Heart right ventricle (tissue), 16 donors: Measurements from ENCODE around the gene ZNF462. TPM values are rescaled to one million over a fixed set of nuclear protein-coding genes. Genes with fewer than 3 reads are reported as not detected.

ENCODE experiments used
- ATAC-seq, 8 donors: fragments of 200-7000 bp; cut with Tn5 transposase; one replicate each; pipeline ENCODE4 v1.9.1; 2020; ENCODE audit warnings: mild to moderate bottlenecking in 8 of 8, moderate library complexity in 8 of 8, moderate number of reproducible peaks in 1 of 8
- DNase-seq, 2 donors: peaks; one replicate each; pipeline ENCODE4 v3.0.0-alpha.2; 2020
- H3K27ac ChIP-seq, 10 donors: fragments of 200-600 bp; sonication (generic) in 2 of 10; one replicate each; pipeline versions ENCODE4 v1.5.0 to v1.8.0; 2020 to 2022; ENCODE audit warnings: mild to moderate bottlenecking in 3 of 10
- H3K27me3 ChIP-seq, 7 donors: fragments of 200-600 bp; one replicate each; pipeline ENCODE4 v1.8.0; 2021 to 2022; ENCODE audit warnings: mild to moderate bottlenecking in 2 of 7
- H3K36me3 ChIP-seq, 9 donors: fragments of 200-600 bp; sonication (generic) in 1 of 9; one replicate each; pipeline versions ENCODE4 v1.5.0 to v1.8.0; 2020 to 2022; ENCODE audit warnings: mild to moderate bottlenecking in 2 of 9
- H3K4me1 ChIP-seq, 9 donors: fragments of 200-600 bp; sonication (generic) in 1 of 9; one replicate each; pipeline versions ENCODE4 v1.5.0 to v1.8.0; 2020 to 2022; ENCODE audit warnings: mild to moderate bottlenecking in 4 of 9
- H3K4me3 ChIP-seq, 10 donors: fragments of 200-600 bp; sonication (generic) in 2 of 10; one replicate each; pipeline versions ENCODE4 v1.5.0 to v1.8.0; 2020 to 2022; ENCODE audit warnings: mild to moderate bottlenecking in 7 of 10, moderate library complexity in 2 of 10
- H3K9me3 ChIP-seq, 11 donors: fragments of 200-600 bp in 10 of 11; sonication (generic) in 2 of 11; one replicate each; pipeline versions ENCODE4 v1.5.0 to v1.8.0; 2013 to 2022; ENCODE audit warnings: mild to moderate bottlenecking in 2 of 11, control low read depth in 1 of 11, moderate library complexity in 1 of 11
- WGBS, 2 donors: extraction: QIAGEN DNeasy Blood & Tissue Kit; methylation state at CpG; one replicate each; pipeline ENCODE4 v1.1.7; 2013; ENCODE audit warnings: inconsistent platforms in 1 of 2; 5-methylcytosine and 5-hydroxymethylcytosine counted together
- intact Hi-C, 10 donors: fragments of 100-400 bp; cut with DNase I; formaldehyde crosslinking; loops; one replicate each; pipeline versions ENCODE4 v1.11.1 to v1.14.2; 2022
- polyA plus RNA-seq, 2 donors: library from polyadenylated mRNA; stranded (reverse); fragments of 200-250 nt; gene quantifications; one replicate each; pipeline ENCODE4 v1.2.3, GENCODE V29; 2013
- total RNA-seq, 10 donors: library from RNA; stranded (reverse); fragmentation: NEBNext Ultra II Directional in 3 of 10; extraction: Animal tissue kit (Norgen Biotek cat#: 25700) in 3 of 10; gene quantifications; one replicate each; pipeline versions ENCODE4 v1.2.1 to v1.2.4, GENCODE V29; 2021 to 2023
- TF ChIP-seq, protein P1 (sequence below), 9 donors: fragments of 200-600 bp; sonication (generic) in 2 of 9; IDR thresholded peaks; one replicate each; pipeline versions ENCODE4 v1.5.0 to v1.8.0; 2021 to 2022; ENCODE audit warnings: antibody characterized with exemption in 9 of 9, mild to moderate bottlenecking in 5 of 9, moderate library complexity in 1 of 9
- donor health status: Arrhythmogenic right ventricular cardiomyopathy.
- donor health status: ischemic (EF 13 %, LVEDD 7.1; RV severe dilation, severe dysfunction).
- donor health status: healthy with polysubstance abuse.
- donor health status: DM: no; HTN: yes; CAD: no.
- donor health status: DM: no; HTN: no; CAD: no.
- donor health status: ischemic (EF 25% LVEDD 6.9; RV normal size, moderate dysfunction).
- donor health status: ischemic (EF 25% LVEDD 5.7; RV mildly dilated, moderate dysfunction).
- donor health status: healthy.
- donor health status: DM: yes; HTN: yes; CAD: no.
- donor health status: Ischemic cardiomyopathy.
- donor health status: ischemic (EF 35%, LVEDD 5.7; RV mildly dilated, moderate dysfunction).
- donor health status: nonischemic (EF 11% LVEDD 7.7; RV severe dilation, severe dysfunction).
- donor health status: DM: yes; HTN: yes; CAD: no.
- donor health status: PGD.
- donor health status: ischemic (EF 29% LVEDD 5.4; RV normal size, mild dysfunction).
- donor health status: nonischemic (EF 23%, LVEDD 6.1; RV moderate dilation, normal function).

Gene ZNF462
- total and polyA plus RNA-seq, 12 donors: 1.9 to 47.7 (median 33.1) TPM

DNA sequence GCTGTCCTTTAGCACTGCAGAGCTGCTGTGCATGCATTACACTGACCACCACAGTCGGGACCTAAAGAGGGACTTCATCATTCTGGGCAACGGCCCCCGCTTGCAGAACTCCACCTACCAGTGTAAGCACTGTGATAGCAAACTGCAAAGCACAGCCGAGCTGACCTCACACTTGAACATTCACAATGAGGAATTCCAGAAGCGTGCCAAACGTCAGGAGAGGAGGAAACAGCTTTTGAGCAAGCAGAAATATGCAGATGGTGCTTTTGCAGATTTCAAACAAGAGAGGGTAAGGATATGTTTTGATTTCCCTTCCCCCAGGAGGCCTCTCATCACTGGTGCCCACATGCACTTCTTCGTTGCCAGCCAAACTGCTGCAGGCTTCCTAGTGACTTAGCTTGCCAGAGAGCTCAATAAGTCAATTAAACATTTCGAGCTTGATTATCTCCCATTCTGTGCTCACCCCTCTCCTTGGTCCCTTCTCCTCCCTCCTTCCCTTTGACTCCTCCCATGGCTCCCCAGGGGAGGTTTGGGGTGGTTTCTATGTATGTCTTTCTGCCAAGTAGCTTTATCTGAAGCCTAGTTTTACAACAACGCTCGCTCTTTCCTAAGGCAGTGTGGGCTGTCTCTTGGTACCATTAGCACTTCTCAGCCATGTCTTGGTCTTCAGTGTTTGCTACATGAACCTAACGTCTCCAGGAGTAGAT lies 66.7 kb downstream of the ZNF462 start:
- Histone ChIP-seq H3K36me3 (peaks cover 0 to 85% (median 46%) of the 10 kb centered on the region in 9 donors), H3K4me1 (peaks cover 0 to 28% (median 18%) of the 10 kb centered on the region in 9 donors), H3K27me3 (no peaks in the 10 kb centered on the region), H3K27ac (peak overlapping the region in 8 of 10 donors; percentile 1 to 74 (median 58)), H3K9me3 (no peaks in the 10 kb centered on the region), H3K4me3 (no peak overlapping the region)
- intact Hi-C loops: no loop called here
- TF ChIP-seq, protein P1, sequence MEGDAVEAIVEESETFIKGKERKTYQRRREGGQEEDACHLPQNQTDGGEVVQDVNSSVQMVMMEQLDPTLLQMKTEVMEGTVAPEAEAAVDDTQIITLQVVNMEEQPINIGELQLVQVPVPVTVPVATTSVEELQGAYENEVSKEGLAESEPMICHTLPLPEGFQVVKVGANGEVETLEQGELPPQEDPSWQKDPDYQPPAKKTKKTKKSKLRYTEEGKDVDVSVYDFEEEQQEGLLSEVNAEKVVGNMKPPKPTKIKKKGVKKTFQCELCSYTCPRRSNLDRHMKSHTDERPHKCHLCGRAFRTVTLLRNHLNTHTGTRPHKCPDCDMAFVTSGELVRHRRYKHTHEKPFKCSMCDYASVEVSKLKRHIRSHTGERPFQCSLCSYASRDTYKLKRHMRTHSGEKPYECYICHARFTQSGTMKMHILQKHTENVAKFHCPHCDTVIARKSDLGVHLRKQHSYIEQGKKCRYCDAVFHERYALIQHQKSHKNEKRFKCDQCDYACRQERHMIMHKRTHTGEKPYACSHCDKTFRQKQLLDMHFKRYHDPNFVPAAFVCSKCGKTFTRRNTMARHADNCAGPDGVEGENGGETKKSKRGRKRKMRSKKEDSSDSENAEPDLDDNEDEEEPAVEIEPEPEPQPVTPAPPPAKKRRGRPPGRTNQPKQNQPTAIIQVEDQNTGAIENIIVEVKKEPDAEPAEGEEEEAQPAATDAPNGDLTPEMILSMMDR (IDR thresholded peaks at IDR 0.05): no peak
- WGBS, 2 donors: 10 to 22% methylated on average over 11 of the region's 11 CpGs
- DNase-seq (peak in 1 of 2 donors; percentile 66), ATAC-seq (peak; percentile 62 to 90 (median 80))

DNA sequence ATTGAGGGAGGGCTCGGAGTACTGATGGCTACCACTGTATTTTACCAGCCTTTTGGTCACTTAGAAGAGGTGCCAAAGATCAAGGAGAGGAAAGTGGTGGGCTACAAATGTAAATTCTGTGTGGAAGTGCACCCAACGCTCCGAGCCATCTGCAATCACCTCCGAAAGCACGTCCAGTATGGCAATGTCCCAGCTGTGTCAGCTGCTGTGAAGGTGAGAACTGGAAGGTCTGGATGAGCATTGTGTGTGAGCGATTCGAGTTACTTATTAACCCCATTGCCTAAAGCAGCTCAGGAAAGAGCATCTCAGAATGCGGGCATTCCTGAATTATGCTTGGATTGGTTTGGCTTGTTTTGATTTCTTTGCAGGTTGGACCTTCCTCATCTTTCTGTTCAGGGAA lies 67.5 kb downstream of the ZNF462 start:
- Histone ChIP-seq H3K4me3 (no peak overlapping the region), H3K9me3 (no peaks in the 10 kb centered on the region), H3K4me1 (peaks cover 0 to 28% (median 18%) of the 10 kb centered on the region in 9 donors), H3K27ac (peak overlapping the region in 6 of 10 donors; percentile 34 to 74 (median 65)), H3K36me3 (peaks cover 0 to 85% (median 42%) of the 10 kb centered on the region in 9 donors), H3K27me3 (no peaks in the 10 kb centered on the region)
- DNase-seq (no peak), ATAC-seq (peak in 1 of 8 donors; percentile 26)
- intact Hi-C loops: no loop called here
- 80 to 82% methylated on average over 8 of the region's 8 CpGs for WGBS, 2 donors
- TF ChIP-seq, protein P1 (IDR thresholded peaks at IDR 0.05): no peak

DNA sequence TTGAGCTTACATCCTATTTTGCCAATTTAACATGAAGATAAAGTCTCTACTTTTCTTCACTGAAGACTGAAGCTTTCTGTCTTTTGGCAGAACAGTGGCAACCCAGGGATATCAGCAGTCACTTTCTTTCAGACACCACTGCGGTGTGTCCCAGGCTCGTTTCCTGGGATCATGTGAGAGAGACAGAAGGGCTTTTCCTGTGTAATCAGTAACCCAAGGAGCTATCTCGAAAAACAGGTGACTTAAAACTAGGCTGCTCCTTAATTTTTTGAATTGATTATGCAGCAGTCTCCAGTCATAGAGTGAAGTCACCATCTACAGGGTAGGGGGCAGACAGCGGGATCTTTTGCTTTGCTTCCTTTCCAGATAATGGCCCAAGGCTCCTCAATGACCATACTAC lies 68.5 kb downstream of the ZNF462 start:
- WGBS, 2 donors: 87 to 88% methylated on average over 4 of the region's 4 CpGs
- Histone ChIP-seq H3K27me3 (no peaks in the 10 kb centered on the region), H3K9me3 (no peaks in the 10 kb centered on the region), H3K4me3 (no peak overlapping the region), H3K4me1 (peaks cover 0 to 28% (median 19%) of the 10 kb centered on the region in 9 donors), H3K36me3 (peaks cover 0 to 85% (median 36%) of the 10 kb centered on the region in 9 donors), H3K27ac (peak overlapping the region in 1 of 10 donors; percentile 10)
- intact Hi-C loops: no loop called here
- ATAC-seq (no peak), DNase-seq (no peak)
- TF ChIP-seq, protein P1 (IDR thresholded peaks at IDR 0.05): no peak

DNA sequence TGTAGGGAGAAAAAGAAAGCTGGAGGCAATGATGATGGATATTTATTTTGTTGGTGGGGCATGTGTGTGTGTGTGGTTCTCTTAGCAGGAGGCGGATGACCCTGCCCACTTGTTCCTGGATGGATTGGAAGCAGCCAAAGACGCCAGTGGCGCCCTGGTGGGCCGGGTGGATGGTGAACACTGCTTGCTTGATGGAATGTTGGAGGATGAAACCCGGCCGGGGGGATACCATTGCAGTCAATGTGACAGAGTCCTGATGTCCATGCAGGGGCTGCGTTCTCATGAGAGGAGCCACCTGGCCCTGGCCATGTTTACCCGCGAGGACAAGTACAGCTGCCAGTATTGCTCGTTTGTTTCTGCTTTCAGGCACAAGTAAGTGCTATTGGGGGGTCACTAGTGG lies 69.2 kb downstream of the ZNF462 start:
- peaks cover 0 to 85% (median 34%) of the 10 kb centered on the region in 9 donors for H3K36me3 ChIP-seq
- TF ChIP-seq, protein P1 (IDR thresholded peaks at IDR 0.05): no peak
- no peaks in the 10 kb centered on the region for H3K27me3 ChIP-seq
- DNase-seq (no peak), ATAC-seq (no peak)
- intact Hi-C loops: no loop called here
- peaks cover 0 to 30% (median 19%) of the 10 kb centered on the region in 9 donors for H3K4me1 ChIP-seq
- WGBS, 2 donors: 95% methylated on average over 10 of the region's 10 CpGs
- H3K27ac ChIP-seq: no peak overlapping the region
- H3K9me3 ChIP-seq: no peaks in the 10 kb centered on the region
- H3K4me3 ChIP-seq: no peak overlapping the region
